AG08396 (cell line): ENCODE measurements around the gene FCRL6.
A peak's percentile ranks its signal among the peaks of the same experiment; 100 is the strongest.

Experiments
- DNase-seq: peaks from one replicate; pipeline ENCODE4 v3.0.0; 2012; ENCODE audit warnings: low spot score, mixed read lengths

Gene FCRL6

GRCh38 chr1:159799446-159799985, 2.6 kb upstream of the FCRL6 start:
- DNase-seq: no peak

DNA sequence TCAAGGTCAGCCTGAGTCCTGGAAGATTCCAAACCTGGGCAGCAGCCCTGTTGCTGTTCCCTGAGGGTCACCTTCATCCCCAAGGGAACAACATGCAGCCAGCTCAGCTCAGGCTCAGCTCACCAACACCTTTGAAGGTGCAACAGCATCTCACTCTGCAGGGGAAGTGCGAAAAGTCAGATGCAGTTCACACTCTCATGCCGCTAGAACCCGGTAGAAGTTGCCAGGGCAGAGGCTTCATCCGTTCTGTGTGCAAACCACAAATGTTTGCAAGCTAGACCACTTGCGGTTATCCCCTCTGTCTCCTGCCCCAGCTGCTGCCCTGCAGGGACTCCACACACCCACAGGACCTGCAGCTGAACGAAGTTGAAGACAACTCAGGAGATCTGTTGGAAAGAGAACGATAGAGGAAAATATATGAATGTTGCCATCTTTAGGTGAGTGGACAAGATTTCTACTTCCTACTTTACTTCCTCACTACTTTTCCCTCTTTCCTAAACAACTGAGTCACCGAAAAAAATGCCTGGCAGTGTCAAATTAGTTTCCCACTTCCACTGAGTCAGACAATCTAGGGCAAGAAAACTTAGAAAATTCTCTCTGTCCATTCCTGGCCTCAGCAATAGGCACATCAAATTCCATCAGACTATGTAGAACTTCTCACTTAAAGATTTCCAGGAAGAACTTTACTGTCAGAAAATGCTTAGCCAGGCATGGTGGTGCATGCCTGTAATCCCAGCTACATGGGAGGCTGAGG, 1.8 kb upstream of the FCRL6 start:
- no peak for DNase-seq

- DNase-seq: no peak
Measured at GRCh38 chr1:159803956-159804689, 2.0 kb downstream of the FCRL6 start.

DNA sequence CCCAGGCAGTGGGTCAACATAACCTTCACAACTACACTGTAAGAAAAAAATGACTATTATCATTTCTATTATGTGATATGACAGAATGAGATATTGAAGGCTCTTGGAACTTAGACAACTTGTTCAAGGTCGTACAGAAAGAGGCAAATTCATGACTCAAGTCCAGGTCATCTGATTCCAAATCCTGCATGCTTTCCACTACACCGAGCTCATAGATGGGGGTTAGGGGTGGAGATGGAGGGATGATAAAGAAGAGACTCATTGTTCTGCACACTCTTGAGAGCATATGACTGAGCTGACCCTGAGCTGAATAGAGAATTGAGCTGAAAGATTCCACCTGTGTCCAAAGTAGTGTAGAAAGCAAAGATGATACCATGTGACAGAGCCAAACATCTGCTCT, 2.8 kb downstream of the FCRL6 start:
- DNase-seq: no peak

GRCh38 chr1:159815926-159816325, 13.8 kb downstream of the FCRL6 start:
- DNase-seq: no peak

DNA sequence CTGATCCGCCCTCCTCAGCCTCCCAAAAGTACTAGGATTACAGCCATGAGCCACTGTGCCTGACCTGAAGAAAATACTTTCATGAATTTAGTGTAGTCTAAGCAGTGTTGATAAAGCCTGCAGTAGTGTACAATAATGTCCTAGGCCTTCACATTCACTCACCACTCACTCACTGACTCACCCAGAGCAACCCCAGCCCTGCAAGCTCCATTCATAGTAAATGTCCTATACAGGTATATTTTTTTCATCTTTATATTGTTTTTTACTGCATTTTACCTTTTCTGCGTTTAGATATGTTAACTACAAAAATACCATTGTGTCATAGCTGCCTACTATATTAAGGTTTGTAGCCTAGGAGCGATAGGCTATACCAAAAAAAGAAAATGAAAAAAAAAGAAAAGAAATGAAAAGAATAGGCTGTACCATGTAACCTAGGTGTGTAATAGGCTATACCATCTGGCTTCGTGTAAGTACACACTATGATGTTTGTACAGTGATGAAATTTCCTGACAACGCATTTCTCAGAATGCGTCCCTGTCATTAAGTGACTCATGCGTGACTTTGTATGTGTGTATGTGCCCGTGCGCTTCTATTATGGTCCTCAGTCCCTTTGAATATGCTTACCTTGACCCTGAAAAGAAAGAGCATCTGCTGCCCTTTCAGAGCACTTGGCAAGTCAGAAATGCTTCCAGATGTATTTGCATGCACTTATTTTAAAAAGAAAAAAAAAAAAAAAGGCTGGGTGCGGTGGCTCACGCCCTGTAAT, 15.3 kb downstream of the FCRL6 start:
- DNase-seq: no peak

DNA sequence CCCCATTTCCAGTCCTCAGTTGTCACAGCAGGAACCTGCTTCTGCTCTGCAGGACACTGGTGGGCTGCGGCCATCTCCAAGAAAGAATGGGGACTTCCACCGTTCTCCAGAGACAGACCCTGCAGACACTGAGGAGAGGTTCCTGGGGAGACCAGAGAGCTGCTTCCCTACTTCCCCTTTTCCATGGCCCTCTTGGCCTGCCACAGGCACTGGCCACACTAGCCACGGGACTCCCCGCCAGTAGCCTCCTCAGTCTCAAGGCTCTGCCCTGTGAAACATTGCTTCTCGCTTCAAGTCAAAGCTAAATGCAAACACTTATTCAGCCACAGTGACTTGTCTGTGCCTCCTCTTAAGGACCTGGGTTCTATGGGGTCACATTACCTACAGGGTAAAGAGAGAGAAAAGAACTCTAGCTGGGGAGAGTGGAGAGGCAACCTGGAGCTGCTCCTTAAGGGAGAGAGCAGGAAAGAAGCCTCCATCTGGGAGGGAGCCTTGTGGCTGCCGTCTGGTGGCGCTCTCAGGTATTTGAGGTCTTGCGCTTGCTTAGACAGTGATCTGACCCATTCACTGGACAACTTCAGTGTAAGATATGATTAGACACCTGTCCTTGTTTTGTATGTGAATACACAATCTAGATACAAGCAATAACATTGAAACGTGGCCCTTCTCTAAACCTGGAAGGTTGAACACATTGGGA, 19.2 kb downstream of the FCRL6 start:
- DNase-seq: no peak

DNA sequence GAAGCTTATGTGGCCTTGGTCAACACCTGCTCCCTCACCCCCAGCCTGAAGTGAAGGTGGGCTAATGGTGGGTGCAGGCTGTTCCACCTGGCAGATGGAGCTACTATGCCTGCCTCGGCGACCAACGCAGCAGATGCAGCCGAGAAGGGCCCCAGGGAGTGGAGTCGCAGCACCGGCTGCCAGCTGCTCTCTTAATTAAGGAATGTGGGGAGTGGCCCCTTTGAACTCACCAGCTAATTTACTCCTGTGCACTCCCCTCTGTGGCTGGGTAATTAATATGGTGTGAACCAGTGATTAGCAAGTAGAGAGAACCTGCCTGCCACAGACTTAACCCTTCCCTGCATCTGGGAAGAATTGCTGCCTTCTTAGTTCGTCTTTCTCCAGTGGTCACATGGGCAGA, 21.2 kb downstream of the FCRL6 start:
- no peak for DNase-seq

DNA sequence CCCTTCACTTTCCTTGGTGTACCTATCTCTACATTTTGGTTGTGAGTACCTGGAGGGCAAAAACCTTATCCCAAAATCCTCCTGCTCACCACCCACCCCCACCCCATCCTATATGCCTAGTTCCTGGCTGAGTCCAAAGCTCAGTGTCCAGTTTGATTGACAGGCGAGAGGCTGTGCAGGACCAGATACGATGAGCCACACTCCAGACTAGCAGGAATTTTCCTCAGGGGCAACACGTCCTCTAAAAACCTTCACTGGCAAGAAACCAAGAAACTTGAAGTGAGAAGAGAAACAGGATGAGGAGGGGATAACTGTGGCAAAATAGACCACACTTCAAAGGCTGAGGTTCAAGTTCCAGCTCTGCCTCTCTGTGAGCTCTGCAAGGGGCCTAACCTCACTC, 23.4 kb downstream of the FCRL6 start:
- DNase-seq: no peak

DNA sequence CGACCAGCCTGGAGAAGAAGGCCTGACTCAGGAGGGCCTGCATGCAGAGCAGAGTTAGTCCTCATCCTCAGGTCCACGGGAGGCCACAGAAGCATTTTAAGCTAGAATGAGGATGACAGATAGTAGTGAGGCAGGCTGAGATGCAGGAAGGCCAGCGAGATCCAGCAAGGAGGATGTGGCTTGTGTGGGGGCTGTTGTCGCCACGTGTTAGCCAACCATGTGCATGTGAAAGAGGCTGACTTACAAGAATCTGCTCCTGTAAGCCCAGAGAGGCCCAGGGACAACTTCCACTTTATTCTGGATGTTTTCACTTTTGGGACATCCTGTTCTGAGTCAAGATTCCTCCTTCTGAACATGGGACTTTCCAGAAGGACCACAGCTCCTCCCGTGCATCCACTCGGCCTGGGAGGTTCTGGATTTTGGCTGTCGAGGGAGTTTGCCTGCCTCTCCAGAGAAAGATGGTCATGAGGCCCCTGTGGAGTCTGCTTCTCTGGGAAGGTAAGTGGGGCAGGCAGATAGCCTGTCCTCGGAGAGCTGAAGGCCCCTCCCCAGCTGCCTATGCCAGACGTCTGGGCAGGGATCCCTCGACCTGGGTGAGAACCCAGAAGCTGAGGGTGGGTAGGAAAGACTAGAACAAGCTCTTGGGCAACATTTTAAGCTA, 24.4 kb downstream of the FCRL6 start, which contains the start of gene SLAMF8:
Gene SLAMF8, plus strand, starts transcription at position 433 of the 661 bp plus-strand sequence. Its CDS starts 26 bp downstream, at position 459.
- DNase-seq: no peak

GRCh38 chr1:159827102-159827490, 24.9 kb downstream of the FCRL6 start:
- DNase-seq: no peak

DNA sequence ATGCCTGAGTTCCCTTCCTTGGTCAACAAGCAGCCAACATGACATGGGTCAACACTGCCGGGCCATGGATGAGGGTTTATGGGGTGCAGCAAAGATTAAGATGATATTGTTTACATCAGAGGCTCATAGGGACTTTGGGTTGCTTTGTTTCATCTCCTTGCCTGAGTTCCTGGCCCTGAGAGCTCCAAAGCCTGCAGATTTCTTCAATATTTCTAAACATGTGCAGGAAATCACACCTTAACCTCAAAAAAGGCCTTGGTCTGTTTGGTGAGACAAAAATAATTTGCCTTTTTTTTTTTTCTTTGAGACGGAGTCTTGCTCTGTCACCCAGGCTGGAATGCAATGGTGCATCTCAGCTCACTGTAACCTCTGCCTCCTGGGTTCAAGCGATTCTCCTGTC, 25.4 kb downstream of the FCRL6 start:
- DNase-seq: no peak

DNA sequence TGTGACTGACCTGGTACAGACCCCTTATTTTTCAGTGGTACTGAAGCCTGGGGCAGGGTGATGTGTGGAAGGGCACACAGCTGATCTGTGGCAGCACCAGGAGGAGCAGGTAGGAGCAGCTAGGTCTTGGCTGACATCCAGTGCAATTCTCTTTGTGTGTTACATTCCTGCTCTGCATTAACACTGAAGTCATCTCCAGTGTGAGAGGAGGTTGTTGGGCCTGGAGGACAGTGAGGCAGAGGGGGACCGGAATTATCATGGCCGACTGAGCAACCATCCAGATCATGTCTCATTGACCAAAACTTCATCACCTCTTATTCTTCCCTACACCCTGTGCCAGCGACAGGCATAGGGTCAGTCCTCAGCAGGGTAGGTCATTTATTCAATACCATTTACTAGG, 26.0 kb downstream of the FCRL6 start:
- DNase-seq: no peak

DNA sequence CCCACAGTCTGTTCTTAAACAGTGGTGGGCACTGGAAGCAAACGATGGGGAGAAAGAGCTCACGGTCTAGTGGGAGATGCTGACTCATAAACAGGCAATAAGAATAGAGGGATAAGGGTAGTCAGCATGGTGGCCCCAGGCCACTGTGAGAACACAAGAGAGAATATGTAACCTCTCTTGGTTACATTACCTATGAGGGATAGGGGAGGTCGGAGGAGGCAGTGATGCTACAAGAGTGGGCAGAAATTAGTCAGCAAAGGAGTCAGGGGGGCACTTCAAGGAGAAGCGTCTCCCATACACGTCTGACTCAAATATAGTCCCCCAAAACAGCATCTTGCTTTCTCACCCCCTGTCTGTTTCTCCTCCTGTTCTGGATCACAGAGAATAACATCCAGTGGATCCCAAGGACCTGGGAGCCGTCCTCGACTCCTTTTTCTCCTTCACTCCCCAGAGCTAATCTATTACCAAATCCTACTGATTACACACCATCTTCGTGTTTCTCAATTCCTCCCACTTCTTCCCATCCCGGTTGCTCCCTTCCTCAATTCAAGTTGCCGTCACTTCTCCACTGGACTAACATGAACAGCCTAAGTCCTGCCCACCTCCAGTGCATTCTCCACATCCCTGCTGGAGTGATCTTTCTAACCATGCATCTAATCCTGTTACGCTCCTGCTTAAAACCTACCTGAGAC, 26.6 kb downstream of the FCRL6 start:
- no peak for DNase-seq

DNA sequence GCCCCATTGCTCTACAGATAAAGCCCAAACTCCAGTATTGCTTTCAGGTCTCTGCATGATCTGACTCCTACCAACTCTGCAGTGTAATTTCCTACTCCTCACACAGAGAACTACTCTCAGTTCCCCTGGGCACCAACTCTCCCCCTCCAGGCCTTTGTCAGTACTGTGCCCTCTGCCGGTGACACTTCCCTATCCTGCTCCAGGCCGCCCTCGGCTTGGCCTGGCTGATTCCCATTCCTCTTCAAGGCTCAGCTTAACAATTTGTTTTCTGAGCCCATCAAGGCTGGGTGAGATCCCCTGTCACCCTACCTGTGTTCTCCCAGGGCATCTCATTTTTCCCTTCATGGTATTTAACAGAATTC, 27.1 kb downstream of the FCRL6 start:
- no peak for DNase-seq

DNA sequence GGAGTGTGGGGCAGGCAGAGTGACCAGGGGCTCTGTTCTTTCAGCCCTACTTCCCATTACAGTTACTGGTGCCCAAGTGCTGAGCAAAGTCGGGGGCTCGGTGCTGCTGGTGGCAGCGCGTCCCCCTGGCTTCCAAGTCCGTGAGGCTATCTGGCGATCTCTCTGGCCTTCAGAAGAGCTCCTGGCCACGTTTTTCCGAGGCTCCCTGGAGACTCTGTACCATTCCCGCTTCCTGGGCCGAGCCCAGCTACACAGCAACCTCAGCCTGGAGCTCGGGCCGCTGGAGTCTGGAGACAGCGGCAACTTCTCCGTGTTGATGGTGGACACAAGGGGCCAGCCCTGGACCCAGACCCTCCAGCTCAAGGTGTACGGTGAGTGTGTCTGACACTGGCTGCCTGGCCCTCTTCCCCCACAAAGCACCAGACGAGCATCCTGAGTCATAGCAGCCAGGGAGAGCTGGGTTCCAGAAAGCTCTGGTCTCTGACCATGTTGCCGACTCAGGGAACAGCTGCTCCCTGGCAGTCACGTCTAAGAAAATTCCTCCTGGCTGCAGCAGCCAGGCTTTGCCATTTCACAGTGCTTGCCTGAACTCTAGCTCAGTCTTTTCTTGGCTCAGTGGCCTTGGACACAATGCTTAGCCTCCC, 27.8 kb downstream of the FCRL6 start:
- peak; percentile 66 for DNase-seq

DNA sequence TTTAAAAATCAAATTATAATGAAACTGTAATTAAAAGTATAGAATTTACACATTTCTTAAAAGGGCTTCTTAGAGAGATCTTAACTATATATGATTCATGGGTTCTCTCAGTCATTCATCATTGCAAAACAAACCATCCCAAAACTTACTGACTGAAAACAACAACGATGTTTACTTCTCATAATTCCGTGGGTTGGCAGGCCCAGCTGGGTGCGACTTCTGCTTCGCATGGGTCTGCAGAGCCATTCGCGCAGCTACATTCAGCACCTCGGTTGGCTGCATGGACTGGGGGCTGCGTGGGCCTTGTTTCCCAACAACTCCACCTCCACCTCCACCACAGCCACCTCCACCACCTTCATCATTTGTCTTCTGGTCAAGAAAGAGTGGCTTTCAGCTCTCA, 28.6 kb downstream of the FCRL6 start:
- no peak for DNase-seq

- no peak for DNase-seq
Measured at GRCh38 chr1:159831412-159832141, 29.4 kb downstream of the FCRL6 start.

DNA sequence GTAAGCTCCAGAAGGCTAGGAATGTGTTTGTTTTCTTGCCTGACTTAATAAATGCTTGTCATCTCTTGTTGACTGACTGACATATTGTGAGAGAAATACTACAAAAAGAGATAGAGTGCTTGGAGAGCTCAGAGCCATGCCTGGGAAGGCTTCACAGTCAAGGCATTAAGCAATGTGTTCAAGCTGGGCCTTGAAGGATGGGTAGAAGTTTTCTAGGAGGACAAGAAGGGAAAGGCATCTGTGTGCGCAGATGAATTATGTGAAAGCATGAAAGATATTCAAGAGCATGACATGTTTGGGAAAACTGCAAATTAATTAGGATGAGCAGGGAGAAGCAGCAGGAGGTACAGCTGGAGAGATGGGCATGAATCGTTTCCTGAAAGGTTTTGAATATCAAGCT, 30.1 kb downstream of the FCRL6 start:
- no peak for DNase-seq

DNA sequence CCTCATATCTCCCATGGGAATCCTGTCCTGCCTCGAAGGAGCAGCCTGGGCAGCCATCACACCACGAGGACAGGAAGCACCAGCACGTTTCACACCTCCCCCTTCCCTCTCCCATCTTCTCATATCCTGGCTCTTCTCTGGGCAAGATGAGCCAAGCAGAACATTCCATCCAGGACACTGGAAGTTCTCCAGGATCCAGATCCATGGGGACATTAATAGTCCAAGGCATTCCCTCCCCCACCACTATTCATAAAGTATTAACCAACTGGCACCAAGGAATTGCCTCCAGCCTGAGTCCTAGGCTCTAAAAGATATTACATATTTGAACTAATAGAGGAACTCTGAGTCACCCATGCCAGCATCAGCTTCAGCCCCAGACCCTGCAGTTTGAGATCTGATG, 33.2 kb downstream of the FCRL6 start:
- no peak for DNase-seq
